ENCODE results near the gene ACSS1.

ACSS1 gene

DNA sequence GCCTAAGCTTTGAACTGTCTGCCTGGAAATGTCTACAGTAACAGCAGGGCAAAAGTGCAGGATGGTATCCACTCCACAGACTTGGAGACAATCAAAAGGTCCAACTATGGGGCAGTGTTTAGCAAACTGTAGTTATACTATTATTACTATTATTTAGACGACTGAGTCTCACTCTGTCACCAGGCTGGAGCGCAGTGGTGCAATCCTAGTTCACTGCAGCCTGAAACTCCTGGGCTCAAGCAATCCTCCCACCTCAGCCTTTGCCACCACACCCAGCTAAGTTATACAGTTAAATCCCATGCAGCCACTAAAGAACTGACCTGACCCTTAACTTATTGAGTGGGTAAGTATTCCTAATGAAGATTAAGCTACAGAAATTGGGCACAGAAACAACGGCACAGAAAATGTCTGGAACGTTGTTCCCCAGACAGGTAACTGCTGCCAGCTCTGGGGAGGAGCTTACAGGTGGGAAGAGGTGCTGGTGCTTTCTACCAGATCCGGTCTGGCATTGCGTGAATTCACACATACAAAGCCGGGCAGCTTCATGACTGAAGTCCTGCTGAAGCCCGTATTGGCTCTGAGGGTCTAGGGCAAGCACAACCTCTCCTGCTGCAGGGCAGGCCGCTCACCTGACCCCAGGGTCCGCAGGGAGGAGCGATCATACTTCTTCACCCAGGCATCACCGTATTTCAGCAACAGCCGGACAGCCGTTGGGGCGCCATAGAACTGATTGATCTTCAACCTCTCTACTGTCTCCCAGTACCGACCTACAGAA, 38.4 kb downstream of the ACSS1 start:
- TF ChIP-seq POLR2A (IDR thresholded peaks at IDR 0.05; ENCODE audit: extremely low read depth, insufficient read length) = no peak
- no peak for TF ChIP-seq CTCF (IDR thresholded peaks at IDR 0.05; ENCODE audit: low read depth, low read length)
- no peak for TF ChIP-seq MYC (IDR thresholded peaks at IDR 0.05; ENCODE audit: low read depth, low read length)
- no peak for TF ChIP-seq MAX (IDR thresholded peaks at IDR 0.05; ENCODE audit: low read depth, low read length)
- H3K4me3 ChIP-seq (ENCODE audit: low read depth, low read length) = no peak overlapping the region
- no peak for DNase-seq (ENCODE audit: low read depth)

GRCh38 chr20:25018841-25019240, 39.1 kb downstream of the ACSS1 start:
- TF ChIP-seq CTCF (IDR thresholded peaks at IDR 0.05; ENCODE audit: low read depth, low read length) (no peak), MAX (IDR thresholded peaks at IDR 0.05; ENCODE audit: low read depth, low read length) (no peak), MYC (IDR thresholded peaks at IDR 0.05; ENCODE audit: low read depth, low read length) (no peak), POLR2A (IDR thresholded peaks at IDR 0.05; ENCODE audit: extremely low read depth, insufficient read length) (no peak)

GRCh38 chr20:25018425-25018824, 39.5 kb downstream of the ACSS1 start:
- no peak for DNase-seq (ENCODE audit: low read depth)
- H3K4me3 ChIP-seq (ENCODE audit: low read depth, low read length) = no peak overlapping the region
- no peak for TF ChIP-seq CTCF (IDR thresholded peaks at IDR 0.05; ENCODE audit: low read depth, low read length)
- no peak for TF ChIP-seq POLR2A (IDR thresholded peaks at IDR 0.05; ENCODE audit: extremely low read depth, insufficient read length)
- no peak for TF ChIP-seq MAX (IDR thresholded peaks at IDR 0.05; ENCODE audit: low read depth, low read length)
- TF ChIP-seq MYC (IDR thresholded peaks at IDR 0.05; ENCODE audit: low read depth, low read length) = no peak

More at GRCh38 chr20:25018841-25019240, 39.1 kb downstream of the ACSS1 start:
- H3K4me3 ChIP-seq (ENCODE audit: low read depth, low read length) = no peak overlapping the region
- no peak for DNase-seq (ENCODE audit: low read depth)

GRCh38 chr20:25017257-25017803, 40.6 kb downstream of the ACSS1 start:
- H3K4me3 ChIP-seq (ENCODE audit: low read depth, low read length) = no peak overlapping the region
- no peak for DNase-seq (ENCODE audit: low read depth)
- no peak for TF ChIP-seq POLR2A (IDR thresholded peaks at IDR 0.05; ENCODE audit: extremely low read depth, insufficient read length)
- no peak for TF ChIP-seq MYC (IDR thresholded peaks at IDR 0.05; ENCODE audit: low read depth, low read length)
- no peak for TF ChIP-seq CTCF (IDR thresholded peaks at IDR 0.05; ENCODE audit: low read depth, low read length)
- TF ChIP-seq MAX (IDR thresholded peaks at IDR 0.05; ENCODE audit: low read depth, low read length) = no peak

DNA sequence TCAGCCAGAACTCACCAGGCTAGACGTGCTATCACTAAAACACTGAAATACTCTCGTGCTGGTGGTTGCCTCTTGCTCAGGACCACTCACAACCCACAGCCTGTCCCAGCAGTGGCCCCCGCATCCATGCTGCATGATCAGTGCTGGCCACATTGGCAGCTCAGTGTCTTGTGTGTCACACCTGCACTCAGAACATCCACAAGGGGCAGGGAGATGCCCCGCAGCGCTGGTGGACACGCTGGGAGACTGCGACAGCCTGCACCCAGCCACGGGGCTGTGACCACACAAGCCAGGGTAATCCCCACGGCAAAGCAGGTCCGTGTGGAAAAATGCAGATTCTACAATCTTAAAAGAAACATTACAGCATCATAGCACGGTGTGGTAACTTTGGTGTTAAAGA, 41.5 kb downstream of the ACSS1 start:
- TF ChIP-seq MYC (IDR thresholded peaks at IDR 0.05; ENCODE audit: low read depth, low read length) = no peak
- no peak for TF ChIP-seq POLR2A (IDR thresholded peaks at IDR 0.05; ENCODE audit: extremely low read depth, insufficient read length)
- TF ChIP-seq CTCF (IDR thresholded peaks at IDR 0.05; ENCODE audit: low read depth, low read length) = no peak
- TF ChIP-seq MAX (IDR thresholded peaks at IDR 0.05; ENCODE audit: low read depth, low read length) = no peak
- DNase-seq (ENCODE audit: low read depth) = no peak

More for the DNA sequence above, 41.5 kb downstream of the ACSS1 start:
- no peak overlapping the region for H3K4me3 ChIP-seq (ENCODE audit: low read depth, low read length)
